Panc1 (cell line): ENCODE results near the gene SBF2. TPM values are rescaled to one million over a fixed set of nuclear protein-coding genes. Genes with fewer than 3 reads are reported as not detected.
A peak's percentile ranks its signal among the peaks of the same experiment; 100 is the strongest.

Experiments
- ATAC-seq: fragments of 200-7000 bp; cut with Tn5 transposase; 2 replicates; pipeline ENCODE4 v1.9.1; 2020; ENCODE audit warnings: mild to moderate bottlenecking, moderate library complexity
- BruUV-seq: library from RNA; stranded (reverse); fragments of 400-500 nt; replicated peaks from 2 replicates; lab custom pipeline; 2021; lab: Mats Ljungman, UMichigan
- CTCF ChIA-PET: fragments of 300-600 bp; sonication (Branson Sonifier 250); formaldehyde crosslinking; loops from one replicate; lab custom pipeline; 2022; ENCODE audit warnings: antibody characterized with exemption; lab: Charles Lee
- POLR2A ChIA-PET: fragments of 300-600 bp; sonication (Branson Sonifier 250); formaldehyde crosslinking; loops from one replicate; lab custom pipeline; 2022; ENCODE audit warnings: antibody characterized with exemption; lab: Charles Lee
- DNase-seq: peaks from one replicate; pipeline ENCODE4 v3.0.0-alpha.2; 2010; ENCODE audit warnings: low read depth, low spot score
- H3K27ac ChIP-seq: 2 replicates; pipeline ENCODE4 v1.5.1; 2011; ENCODE audit warnings: mild to moderate bottlenecking, low read length, inconsistent platforms
- H3K27me3 ChIP-seq: fragments of 200-500 bp; sonication (Bioruptor generic); 2 replicates; pipeline ENCODE4 v1.6.0; 2014; ENCODE audit warnings: low read length, inconsistent platforms; ENCODE audit not compliant: control insufficient read depth, insufficient read depth
- H3K36me3 ChIP-seq: fragments of 200-500 bp; sonication (Bioruptor generic); 2 replicates; pipeline ENCODE4 v1.5.1; 2014; ENCODE audit warnings: inconsistent platforms, mild to moderate bottlenecking, low read length, moderate library complexity; ENCODE audit not compliant: control insufficient read depth, insufficient read depth
- H3K4me1 ChIP-seq: 2 replicates; pipeline ENCODE4 v1.5.1; 2011; ENCODE audit warnings: inconsistent platforms, mild to moderate bottlenecking, low read length, moderate library complexity; ENCODE audit not compliant: control insufficient read depth, insufficient read depth
- H3K4me3 ChIP-seq, 2 experiments: 2 replicates each; pipeline ENCODE4 v1.5.1; 2011 to 2012; ENCODE audit warnings: low read depth in 2 of 2, low read length in 2 of 2, mild to moderate bottlenecking in 2 of 2, inconsistent platforms in 1 of 2, moderate library complexity in 1 of 2
- H3K9me3 ChIP-seq: fragments of 200-500 bp; sonication (Bioruptor generic); 2 replicates; pipeline ENCODE4 v1.5.1; 2014; ENCODE audit warnings: low read depth, mild to moderate bottlenecking, inconsistent platforms, low read length, moderate library complexity; ENCODE audit not compliant: control insufficient read depth, insufficient read depth
- CTCF ChIP-seq: fragments of 450-650 bp; IDR thresholded peaks from 2 replicates; pipeline ENCODE4 v1.5.1; 2017; ENCODE audit warnings: mild to moderate bottlenecking
- POLR2AphosphoS5 ChIP-seq: IDR thresholded peaks from 2 replicates; pipeline ENCODE4 v1.6.1; 2012; ENCODE audit warnings: mild to moderate bottlenecking, low read depth, low read length, moderate library complexity
- SIN3A ChIP-seq: IDR thresholded peaks from 2 replicates; pipeline ENCODE4 v1.6.1; 2012; ENCODE audit warnings: low read depth, mild to moderate bottlenecking, low read length, moderate library complexity, borderline replicate concordance; ENCODE audit not compliant: insufficient read depth
- TCF7L2 ChIP-seq: IDR thresholded peaks from 2 replicates; pipeline ENCODE4 v1.6.1; 2011; ENCODE audit warnings: mild to moderate bottlenecking, low read depth, low read length, inconsistent platforms
- in situ Hi-C: cut with HindIII; loops from 2 replicates; pipeline ENCODE4 v1.10.0; 2016; ENCODE audit warnings: low sequenced_read_pairs, low pct_unique_long_range_greater_than_20kb
- intact Hi-C: fragments of 100-400 bp; cut with micrococcal nuclease; formaldehyde crosslinking; loops from one replicate; pipeline ENCODE4 v1.10.0; 2022; ENCODE audit not compliant: unreplicated experiment
- total RNA-seq: library from RNA; stranded (reverse); gene quantifications from one replicate; pipeline ENCODE4 v1.2.1, GENCODE V29; 2021; ENCODE audit not compliant: unreplicated experiment
- TF ChIP-seq, protein P1 (sequence below), 2 experiments: IDR thresholded peaks; 2 replicates each; pipeline ENCODE4 v1.6.1; 2011 to 2012; ENCODE audit warnings: low read depth in 2 of 2, control low read depth in 1 of 2, low read length in 1 of 2, mild to moderate bottlenecking in 1 of 2, moderate library complexity in 1 of 2; ENCODE audit not compliant: insufficient read depth in 1 of 2

The SBF2 gene
- total RNA-seq, 1 experiment from 2014 or later = 65.0 TPM

DNA sequence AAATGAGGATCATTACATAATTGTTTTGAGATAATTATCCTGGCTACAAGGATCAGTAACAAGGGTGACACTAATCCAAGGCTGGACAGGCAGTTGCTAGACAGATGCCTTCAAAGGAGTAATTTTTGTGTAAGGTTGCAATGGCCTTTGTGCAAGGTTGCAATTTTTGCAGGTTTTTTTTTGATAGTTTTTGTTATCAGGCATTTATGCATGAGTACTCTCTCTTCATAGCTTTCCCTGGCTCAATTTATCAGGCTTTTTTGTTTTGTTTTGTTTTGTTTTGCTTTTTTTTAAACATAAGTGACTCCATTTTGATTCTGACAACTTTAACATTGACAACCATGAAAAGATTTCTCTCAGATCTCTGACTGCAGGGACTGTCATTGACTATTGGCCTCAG is 519.9 kb downstream of the SBF2 start:
- DNase-seq = no peak
- POLR2A ChIA-PET = no interaction called here
- CTCF ChIA-PET = interaction anchor here (0.6 to 0.8 kb wide), 2 partner anchors 53 to 412 kb away, joined by 5 to 8 read pairs; no protein-coding TSS in a partner anchor
- TF ChIP-seq SIN3A (no peak), CTCF (no peak), TCF7L2 (no peak), POLR2AphosphoS5 (0 out of 2 replicates have a peak, but pooled peaks have one; percentile 8)
- TF ChIP-seq, protein P1, sequence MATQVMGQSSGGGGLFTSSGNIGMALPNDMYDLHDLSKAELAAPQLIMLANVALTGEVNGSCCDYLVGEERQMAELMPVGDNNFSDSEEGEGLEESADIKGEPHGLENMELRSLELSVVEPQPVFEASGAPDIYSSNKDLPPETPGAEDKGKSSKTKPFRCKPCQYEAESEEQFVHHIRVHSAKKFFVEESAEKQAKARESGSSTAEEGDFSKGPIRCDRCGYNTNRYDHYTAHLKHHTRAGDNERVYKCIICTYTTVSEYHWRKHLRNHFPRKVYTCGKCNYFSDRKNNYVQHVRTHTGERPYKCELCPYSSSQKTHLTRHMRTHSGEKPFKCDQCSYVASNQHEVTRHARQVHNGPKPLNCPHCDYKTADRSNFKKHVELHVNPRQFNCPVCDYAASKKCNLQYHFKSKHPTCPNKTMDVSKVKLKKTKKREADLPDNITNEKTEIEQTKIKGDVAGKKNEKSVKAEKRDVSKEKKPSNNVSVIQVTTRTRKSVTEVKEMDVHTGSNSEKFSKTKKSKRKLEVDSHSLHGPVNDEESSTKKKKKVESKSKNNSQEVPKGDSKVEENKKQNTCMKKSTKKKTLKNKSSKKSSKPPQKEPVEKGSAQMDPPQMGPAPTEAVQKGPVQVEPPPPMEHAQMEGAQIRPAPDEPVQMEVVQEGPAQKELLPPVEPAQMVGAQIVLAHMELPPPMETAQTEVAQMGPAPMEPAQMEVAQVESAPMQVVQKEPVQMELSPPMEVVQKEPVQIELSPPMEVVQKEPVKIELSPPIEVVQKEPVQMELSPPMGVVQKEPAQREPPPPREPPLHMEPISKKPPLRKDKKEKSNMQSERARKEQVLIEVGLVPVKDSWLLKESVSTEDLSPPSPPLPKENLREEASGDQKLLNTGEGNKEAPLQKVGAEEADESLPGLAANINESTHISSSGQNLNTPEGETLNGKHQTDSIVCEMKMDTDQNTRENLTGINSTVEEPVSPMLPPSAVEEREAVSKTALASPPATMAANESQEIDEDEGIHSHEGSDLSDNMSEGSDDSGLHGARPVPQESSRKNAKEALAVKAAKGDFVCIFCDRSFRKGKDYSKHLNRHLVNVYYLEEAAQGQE (IDR thresholded peaks at IDR 0.05; ENCODE audit: insufficient read depth in 1 of 2, low read depth in 2 of 2, low read length in 1 of 2) = no peak
- BruUV-seq = no TSS peak
- Histone ChIP-seq H3K27ac (peak overlapping the region; percentile 88), H3K4me3 (no peak overlapping the region), H3K36me3 (peaks cover 2% of the 10 kb centered on the region), H3K27me3 (no peaks in the 10 kb centered on the region), H3K4me1 (peaks cover 35% of the 10 kb centered on the region), H3K9me3 (no peaks in the 10 kb centered on the region)
- intact Hi-C loops = no loop called here
- in situ Hi-C loops = no loop called here
- no peak for ATAC-seq

- peaks cover 35% of the 10 kb centered on the region for H3K4me1 ChIP-seq
- intact Hi-C loops (no loop called here), in situ Hi-C loops (no loop called here)
- H3K27ac ChIP-seq = peak overlapping the region; percentile 88; the same call in 1 of the 2 replicates
- CTCF ChIA-PET = interaction anchor here (0.6 to 0.8 kb wide), 2 partner anchors 54 to 412 kb away, joined by 5 to 8 read pairs; no protein-coding TSS in a partner anchor
- no peaks in the 10 kb centered on the region for H3K27me3 ChIP-seq
- POLR2A ChIA-PET = no interaction called here
- DNase-seq (no peak), ATAC-seq (no peak)
- no TSS peak for BruUV-seq
- TF ChIP-seq CTCF = no peak
- TF ChIP-seq POLR2AphosphoS5 = no peak
- no peak for TF ChIP-seq TCF7L2
- TF ChIP-seq, protein P1 (IDR thresholded peaks at IDR 0.05; ENCODE audit: insufficient read depth in 1 of 2, low read depth in 2 of 2, low read length in 1 of 2) = no peak
- no peak for TF ChIP-seq SIN3A
- no peaks in the 10 kb centered on the region for H3K9me3 ChIP-seq
- no peak overlapping the region for H3K4me3 ChIP-seq
- H3K36me3 ChIP-seq = no peaks in the 10 kb centered on the region
These were observed 520.5 kb downstream of the SBF2 start for GRCh38 chr11:9773524-9773923.
